ENCODE results near the gene IDNK.

Gene IDNK

GRCh38 chr9:83646500-83647239 lies 23.7 kb downstream of the IDNK start:
- intact Hi-C loops (cut with micrococcal nuclease): no loop called here
- Mint-ChIP-seq H3K9me3 (no peaks in the 10 kb centered on the region), H3K4me3 (no peak overlapping the region), H3K27ac (peak overlapping the region; percentile 12), H3K4me1 (ENCODE audit: low read depth) (peaks cover 15% of the 10 kb centered on the region), H3K27me3 (no peaks in the 10 kb centered on the region), H3K36me3 (ENCODE audit: low read depth) (peaks cover 65% of the 10 kb centered on the region)

- intact Hi-C loops (cut with micrococcal nuclease): no loop called here
- Mint-ChIP-seq H3K27ac (no peak overlapping the region), H3K4me3 (no peak overlapping the region), H3K27me3 (no peaks in the 10 kb centered on the region), H3K36me3 (ENCODE audit: low read depth) (peaks cover 74% of the 10 kb centered on the region), H3K4me1 (ENCODE audit: low read depth) (peaks cover 32% of the 10 kb centered on the region), H3K9me3 (no peaks in the 10 kb centered on the region)
Observed at GRCh38 chr9:83649080-83649479, 26.1 kb downstream of the IDNK start.

- Mint-ChIP-seq H3K27me3 (no peaks in the 10 kb centered on the region), H3K9me3 (no peaks in the 10 kb centered on the region), H3K4me1 (ENCODE audit: low read depth) (peaks cover 34% of the 10 kb centered on the region), H3K27ac (no peak overlapping the region), H3K36me3 (ENCODE audit: low read depth) (peaks cover 75% of the 10 kb centered on the region), H3K4me3 (no peak overlapping the region)
- intact Hi-C loops (cut with micrococcal nuclease): no loop called here
Observed at GRCh38 chr9:83649515-83649914, 26.6 kb downstream of the IDNK start.

GRCh38 chr9:83651558-83651957 lies 28.6 kb downstream of the IDNK start:
- Mint-ChIP-seq H3K9me3 (no peaks in the 10 kb centered on the region), H3K4me1 (ENCODE audit: low read depth) (peaks cover 41% of the 10 kb centered on the region), H3K27ac (no peak overlapping the region), H3K27me3 (no peaks in the 10 kb centered on the region), H3K36me3 (ENCODE audit: low read depth) (peaks cover 70% of the 10 kb centered on the region), H3K4me3 (no peak overlapping the region)
- intact Hi-C loops (cut with micrococcal nuclease): no loop called here

GRCh38 chr9:83652433-83652832 lies 29.5 kb downstream of the IDNK start:
- Mint-ChIP-seq H3K36me3 (ENCODE audit: low read depth) (peaks cover 61% of the 10 kb centered on the region), H3K4me3 (no peak overlapping the region), H3K27me3 (no peaks in the 10 kb centered on the region), H3K9me3 (no peaks in the 10 kb centered on the region), H3K4me1 (ENCODE audit: low read depth) (peaks cover 41% of the 10 kb centered on the region), H3K27ac (no peak overlapping the region)
- intact Hi-C loops (cut with micrococcal nuclease): no loop called here

GRCh38 chr9:83655433-83655832 lies 32.5 kb downstream of the IDNK start:
- Mint-ChIP-seq H3K4me3 (no peak overlapping the region), H3K27ac (no peak overlapping the region), H3K36me3 (ENCODE audit: low read depth) (peaks cover 53% of the 10 kb centered on the region), H3K4me1 (ENCODE audit: low read depth) (peaks cover 39% of the 10 kb centered on the region), H3K9me3 (no peaks in the 10 kb centered on the region), H3K27me3 (no peaks in the 10 kb centered on the region)
- intact Hi-C loops (cut with micrococcal nuclease): loop anchor here (5.0 kb wide), 1 partner anchor 52 kb away; the partner anchor contains the start of gene UBQLN1

- no peaks in the 10 kb centered on the region for H3K27me3 Mint-ChIP-seq
- H3K9me3 Mint-ChIP-seq: no peaks in the 10 kb centered on the region
- no peak overlapping the region for H3K27ac Mint-ChIP-seq
- no peak overlapping the region for H3K4me3 Mint-ChIP-seq
- intact Hi-C loops (cut with micrococcal nuclease): loop anchor here (5.0 kb wide), 1 partner anchor 51 kb away; the partner anchor contains the start of gene UBQLN1
- H3K4me1 Mint-ChIP-seq (ENCODE audit: low read depth): peaks cover 32% of the 10 kb centered on the region
- H3K36me3 Mint-ChIP-seq (ENCODE audit: low read depth): peaks cover 52% of the 10 kb centered on the region
Observed at GRCh38 chr9:83656032-83656680, 33.2 kb downstream of the IDNK start.

GRCh38 chr9:83656952-83657351 lies 34.0 kb downstream of the IDNK start:
- intact Hi-C loops (cut with micrococcal nuclease): loop anchor here (5.0 kb wide), 1 partner anchor 50 kb away; the partner anchor contains the start of gene UBQLN1
- Mint-ChIP-seq H3K4me3 (no peak overlapping the region), H3K27ac (no peak overlapping the region), H3K36me3 (ENCODE audit: low read depth) (peaks cover 55% of the 10 kb centered on the region), H3K4me1 (ENCODE audit: low read depth) (peaks cover 24% of the 10 kb centered on the region), H3K27me3 (no peaks in the 10 kb centered on the region), H3K9me3 (no peaks in the 10 kb centered on the region)

- Mint-ChIP-seq H3K27me3 (no peaks in the 10 kb centered on the region), H3K27ac (no peak overlapping the region), H3K4me3 (no peak overlapping the region), H3K4me1 (ENCODE audit: low read depth) (peaks cover 18% of the 10 kb centered on the region), H3K36me3 (ENCODE audit: low read depth) (peaks cover 67% of the 10 kb centered on the region), H3K9me3 (no peaks in the 10 kb centered on the region)
- intact Hi-C loops (cut with micrococcal nuclease): no loop called here
Observed at GRCh38 chr9:83662933-83663332, 40.0 kb downstream of the IDNK start.

- intact Hi-C loops (cut with micrococcal nuclease): no loop called here
- Mint-ChIP-seq H3K9me3 (no peaks in the 10 kb centered on the region), H3K27me3 (no peaks in the 10 kb centered on the region), H3K27ac (peak overlapping the region; percentile 73), H3K4me1 (ENCODE audit: low read depth) (peaks cover 18% of the 10 kb centered on the region), H3K4me3 (no peak overlapping the region), H3K36me3 (ENCODE audit: low read depth) (peaks cover 72% of the 10 kb centered on the region)
Observed at GRCh38 chr9:83665580-83666200, 42.7 kb downstream of the IDNK start.

- H3K36me3 Mint-ChIP-seq (ENCODE audit: low read depth): peaks cover 72% of the 10 kb centered on the region
- H3K27ac Mint-ChIP-seq: no peak overlapping the region
- H3K4me1 Mint-ChIP-seq (ENCODE audit: low read depth): peaks cover 18% of the 10 kb centered on the region
- H3K9me3 Mint-ChIP-seq: no peaks in the 10 kb centered on the region
- no peak overlapping the region for H3K4me3 Mint-ChIP-seq
- intact Hi-C loops (cut with micrococcal nuclease): no loop called here
- no peaks in the 10 kb centered on the region for H3K27me3 Mint-ChIP-seq
Observed at GRCh38 chr9:83669067-83669466, 46.1 kb downstream of the IDNK start.

- Mint-ChIP-seq H3K4me3 (no peak overlapping the region), H3K27me3 (no peaks in the 10 kb centered on the region), H3K9me3 (no peaks in the 10 kb centered on the region), H3K27ac (no peak overlapping the region), H3K4me1 (ENCODE audit: low read depth) (peaks cover 16% of the 10 kb centered on the region), H3K36me3 (ENCODE audit: low read depth) (peaks cover 69% of the 10 kb centered on the region)
- intact Hi-C loops (cut with micrococcal nuclease): no loop called here
Observed at GRCh38 chr9:83670381-83670780, 47.4 kb downstream of the IDNK start.

- intact Hi-C loops (cut with micrococcal nuclease): no loop called here
- Mint-ChIP-seq H3K27ac (no peak overlapping the region), H3K4me1 (ENCODE audit: low read depth) (peaks cover 5% of the 10 kb centered on the region), H3K9me3 (no peaks in the 10 kb centered on the region), H3K36me3 (ENCODE audit: low read depth) (peaks cover 69% of the 10 kb centered on the region), H3K27me3 (no peaks in the 10 kb centered on the region), H3K4me3 (no peak overlapping the region)
Observed at GRCh38 chr9:83671451-83671850, 48.5 kb downstream of the IDNK start.

- intact Hi-C loops (cut with micrococcal nuclease): no loop called here
- Mint-ChIP-seq H3K4me1 (ENCODE audit: low read depth) (no peaks in the 10 kb centered on the region), H3K9me3 (no peaks in the 10 kb centered on the region), H3K4me3 (no peak overlapping the region), H3K36me3 (ENCODE audit: low read depth) (peaks cover 89% of the 10 kb centered on the region), H3K27ac (no peak overlapping the region), H3K27me3 (no peaks in the 10 kb centered on the region)
Observed at GRCh38 chr9:83675466-83675865, 52.5 kb downstream of the IDNK start.

Data from dendritic cell treated with granulocyte-macrophage colony-stimulating factor and Interleukin-4, amounts not matched to agents 40 ng/mL and 50 ng/mL, for 4 days (primary cell).